ENCODE measurements around the gene AQP5.

AQP5 gene

DNA sequence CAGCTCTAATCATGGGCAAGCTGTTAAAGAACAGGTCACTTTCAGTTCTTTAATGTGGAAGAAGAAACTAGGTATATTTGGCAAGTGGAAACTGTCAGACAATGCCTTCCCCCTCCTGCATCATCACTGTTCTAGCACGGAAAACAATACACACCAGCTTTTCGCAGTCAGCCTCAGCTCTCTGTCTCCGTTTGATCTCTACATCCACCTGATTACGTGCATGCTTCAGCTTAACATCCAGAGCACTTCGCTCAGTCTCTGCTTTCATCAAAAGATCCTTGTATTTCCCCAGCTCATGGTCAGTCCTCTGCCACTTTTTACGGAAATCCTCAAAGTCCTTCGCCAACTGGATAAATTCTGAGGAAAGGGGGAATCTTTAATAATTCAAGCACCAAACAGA is 44.6 kb downstream of the AQP5 start:
- Histone ChIP-seq H3K36me3 (replicated peaks) (peaks cover 72% of the 10 kb centered on the region), H3K27me3 (ENCODE audit: low read depth) (no peaks in the 10 kb centered on the region), H3K4me3 (no peak overlapping the region), H3K4me1 (no peaks in the 10 kb centered on the region), H3K9me3 (no peaks in the 10 kb centered on the region)
- DNase-seq (ENCODE audit: low spot score in 2 of 2), result no peak
- in situ Hi-C loops (cut with MboI; ENCODE audit: low sequenced_read_pairs), result no loop called here

DNA sequence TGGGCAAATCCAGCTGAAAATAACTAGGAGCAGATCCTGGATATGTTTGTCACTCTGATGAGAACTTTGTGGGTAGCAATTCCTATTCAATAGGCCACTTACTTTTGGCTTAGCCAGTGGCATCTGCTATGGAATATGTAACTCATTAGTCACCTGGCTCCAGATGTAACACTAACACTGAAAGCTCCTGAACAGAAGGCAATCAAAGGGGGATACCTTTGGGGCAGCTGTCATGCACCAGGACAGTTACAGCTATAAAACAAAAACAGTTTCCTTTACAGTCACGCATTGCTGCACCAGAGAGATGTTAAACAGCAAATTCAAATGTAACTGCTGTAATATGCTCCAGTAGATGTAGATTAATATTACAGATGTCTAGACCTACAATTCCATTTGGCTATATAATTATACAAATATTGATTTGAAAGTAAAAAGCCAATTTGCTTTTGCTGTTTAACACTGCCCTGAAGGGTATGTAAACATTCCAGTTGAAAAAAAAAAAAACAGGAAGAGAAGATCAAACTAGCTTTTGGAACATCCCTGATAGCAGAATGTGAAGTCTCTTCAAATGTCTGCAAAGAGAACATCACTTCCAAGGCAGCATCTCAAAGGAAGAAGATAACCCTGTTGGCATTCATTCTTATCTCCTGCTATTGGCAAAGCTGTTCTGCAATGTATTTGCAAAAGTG is 45.2 kb downstream of the AQP5 start:
- no peaks in the 10 kb centered on the region for H3K27me3 ChIP-seq (ENCODE audit: low read depth)
- H3K4me3 ChIP-seq, result no peak overlapping the region
- no peaks in the 10 kb centered on the region for H3K4me1 ChIP-seq
- in situ Hi-C loops (cut with MboI; ENCODE audit: low sequenced_read_pairs), result no loop called here
- peaks cover 71% of the 10 kb centered on the region for H3K36me3 ChIP-seq (replicated peaks)
- no peaks in the 10 kb centered on the region for H3K9me3 ChIP-seq
- no peak for DNase-seq (ENCODE audit: low spot score in 2 of 2)

DNA sequence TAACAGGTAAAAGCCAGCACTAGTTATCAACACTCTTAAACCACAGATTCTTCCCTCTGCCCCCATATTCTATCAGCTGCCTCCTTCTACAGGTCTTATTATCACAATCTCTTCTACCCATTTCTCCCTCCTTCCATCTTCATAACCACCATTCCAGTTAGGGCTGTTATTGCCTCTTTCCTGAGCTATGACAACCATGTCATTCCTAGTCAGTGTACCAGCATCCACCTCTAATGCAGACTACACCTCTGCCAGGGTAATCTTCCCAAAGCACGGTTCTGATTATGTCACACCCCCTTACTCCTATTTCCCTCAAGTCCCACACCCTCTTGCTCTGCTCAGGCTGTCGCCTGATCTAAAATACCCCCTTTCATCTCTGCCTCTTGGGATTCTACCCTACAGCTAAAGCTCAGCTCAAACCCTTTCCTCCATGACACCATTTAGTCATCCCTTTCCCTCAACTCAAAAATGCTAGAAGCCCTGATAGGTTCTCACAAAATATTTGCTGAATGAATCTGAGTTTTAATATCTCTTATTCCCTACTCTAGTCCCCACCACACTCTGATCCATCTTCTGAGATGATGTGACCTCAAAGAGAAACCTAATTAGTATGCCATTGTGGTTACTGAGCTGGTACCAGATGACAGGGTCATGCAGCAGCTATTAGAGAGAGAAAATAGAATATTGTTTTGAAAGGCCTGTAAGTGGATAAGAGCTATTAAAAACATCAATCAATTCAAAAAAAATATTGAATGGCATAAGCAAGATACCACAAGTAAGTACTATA is 51.9 kb downstream of the AQP5 start:
- H3K27me3 ChIP-seq (ENCODE audit: low read depth), result no peaks in the 10 kb centered on the region
- H3K36me3 ChIP-seq (replicated peaks), result peaks cover 73% of the 10 kb centered on the region
- H3K9me3 ChIP-seq, result no peaks in the 10 kb centered on the region
- no peak for DNase-seq (ENCODE audit: low spot score in 2 of 2)
- H3K4me1 ChIP-seq, result 0 out of 2 replicates have a peak, but pooled peaks cover 2% of the 10 kb centered on the region
- H3K4me3 ChIP-seq, result no peak overlapping the region
- in situ Hi-C loops (cut with MboI; ENCODE audit: low sequenced_read_pairs), result no loop called here

DNA sequence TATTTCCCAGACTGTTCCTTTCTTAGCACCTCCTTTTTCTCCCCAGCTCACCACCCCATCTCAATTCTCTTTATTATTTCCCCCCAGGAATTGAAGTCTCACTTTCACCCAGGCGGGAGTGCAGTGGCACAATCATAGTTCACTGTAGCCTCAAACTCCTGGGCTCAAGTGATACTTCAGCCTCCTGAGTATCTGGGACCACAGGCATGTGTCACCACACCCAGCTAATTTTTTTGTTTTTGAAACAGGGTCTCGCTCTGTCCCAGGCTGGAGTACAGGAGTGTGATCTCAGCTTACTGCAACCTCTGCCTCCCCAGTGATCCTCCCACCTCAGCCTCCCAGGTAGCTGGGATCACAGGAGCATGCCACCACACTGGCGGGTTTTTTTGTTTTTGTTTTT is 52.7 kb downstream of the AQP5 start:
- peaks cover 69% of the 10 kb centered on the region for H3K36me3 ChIP-seq (replicated peaks)
- in situ Hi-C loops (cut with MboI; ENCODE audit: low sequenced_read_pairs), result no loop called here
- DNase-seq (ENCODE audit: low spot score in 2 of 2), result no peak
- H3K9me3 ChIP-seq, result no peaks in the 10 kb centered on the region
- 0 out of 2 replicates have a peak, but pooled peaks cover 2% of the 10 kb centered on the region for H3K4me1 ChIP-seq
- H3K27me3 ChIP-seq (ENCODE audit: low read depth), result no peaks in the 10 kb centered on the region
- no peak overlapping the region for H3K4me3 ChIP-seq
